HG03039 (cell line): ENCODE results near the gene ZNF28.
A peak's percentile ranks its signal among the peaks of the same experiment; 100 is the strongest.
"Not testable (repeated sequence)": the region's sequence is repeated elsewhere in the genome, so short reads cannot be mapped to it uniquely, and the experiment has no call there.

Experiments
- ATAC-seq: cut with Tn5 transposase; IDR thresholded peaks from one replicate; pipeline ENCODE4 v1.9.1; 2021; ENCODE audit warnings: mild to moderate bottlenecking, moderate library complexity; ENCODE audit not compliant: unreplicated experiment

Gene ZNF28

DNA sequence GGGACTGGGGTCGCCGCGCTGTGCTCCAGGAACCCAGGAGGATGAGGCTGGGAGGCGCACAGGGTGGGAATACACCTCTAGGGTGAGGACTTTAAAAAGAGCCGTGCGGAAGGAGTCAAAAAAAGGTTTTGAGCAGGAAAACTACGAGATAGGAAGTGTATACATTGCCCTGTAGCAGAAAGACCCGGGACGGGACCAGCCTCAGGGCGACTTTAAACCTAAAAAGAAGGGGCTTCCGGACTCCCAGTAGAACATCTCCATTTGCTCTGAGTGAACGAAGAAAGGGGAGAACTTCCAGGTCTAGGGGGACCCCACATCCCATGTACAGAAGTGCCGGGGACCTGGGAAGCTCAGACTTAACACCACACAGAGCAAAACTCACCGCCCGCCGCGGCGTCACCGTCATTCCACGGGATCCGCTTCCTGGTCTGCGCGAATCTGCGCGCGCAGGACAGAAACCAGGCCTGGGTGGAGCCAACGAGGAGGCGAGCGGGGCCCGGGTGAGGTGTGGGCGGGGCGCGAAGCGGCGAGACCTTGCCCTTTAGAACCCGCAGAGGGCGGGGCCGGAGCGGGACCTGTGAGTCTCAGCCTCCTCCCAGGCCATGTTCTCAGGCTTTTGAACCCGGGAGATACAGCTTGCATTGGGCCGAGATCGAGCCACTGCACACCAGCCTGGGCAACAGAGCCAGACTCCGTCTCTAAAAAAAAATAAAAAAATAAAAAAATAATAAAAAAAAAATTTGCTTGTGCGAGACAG, at the start of gene ZNF28:
ZNF28 (minus strand) TSS at position 430 of the 757 bp plus-strand sequence. CDS start 3,675 bp downstream, outside the sequence.
- peak; percentile 93 for ATAC-seq

DNA sequence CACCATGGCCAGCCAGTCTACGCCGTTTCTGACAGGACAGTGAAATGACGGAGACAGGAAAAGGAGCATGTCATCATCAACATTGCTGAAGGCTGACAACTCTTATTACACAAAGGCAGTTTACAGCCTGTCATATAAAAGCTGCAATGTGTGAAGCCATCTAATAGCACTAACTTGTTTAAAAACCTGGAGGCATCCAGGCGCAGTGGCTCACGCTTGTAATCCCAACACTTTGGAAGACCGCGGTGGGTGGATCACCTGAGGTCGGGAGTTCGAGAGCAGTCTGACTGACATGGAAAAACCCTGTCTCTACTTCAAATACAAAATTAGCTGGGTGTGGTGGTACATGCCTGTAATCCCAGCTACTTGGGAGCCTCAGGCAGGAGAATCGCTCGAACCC, 46.6 kb upstream of the ZNF28 start:
- ATAC-seq: not testable (repeated sequence)

GRCh38 chr19:52857378-52858191, 36.2 kb upstream of the ZNF28 start, which contains the start of gene ZNF468:
Gene ZNF468 (minus strand): TSS chr19:52857619. CDS start chr19:52854272, 3,347 bp downstream.
- ATAC-seq: peak; percentile 96

- not testable (repeated sequence) for ATAC-seq
These were observed 35.3 kb upstream of the ZNF28 start for GRCh38 chr19:52856540-52857377.

- ATAC-seq: not testable (repeated sequence)
These were observed 25.9 kb upstream of the ZNF28 start for GRCh38 chr19:52847352-52847751.

- ATAC-seq: not testable (repeated sequence)
These were observed 19.5 kb upstream of the ZNF28 start for GRCh38 chr19:52840825-52841465.

DNA sequence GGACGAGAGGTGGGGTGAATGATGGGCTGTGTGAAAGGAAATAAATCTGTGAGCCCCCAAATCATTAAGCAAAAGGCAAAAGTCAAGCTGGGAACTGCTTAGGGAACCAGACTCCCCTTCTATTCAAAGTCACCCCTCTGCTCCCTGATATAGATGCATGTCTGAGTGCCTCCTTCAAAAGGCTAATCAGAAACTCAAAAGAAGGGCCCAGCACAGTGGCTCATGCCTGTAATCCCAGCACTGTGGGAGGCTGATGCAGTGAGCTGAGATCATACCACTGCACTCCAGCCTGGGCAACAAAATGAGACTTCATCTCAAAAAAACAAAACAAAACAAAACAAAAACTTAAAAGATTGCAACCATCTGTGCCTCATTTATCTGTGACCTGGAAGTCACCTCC, 12.9 kb upstream of the ZNF28 start:
- not testable (repeated sequence) for ATAC-seq

- ATAC-seq: not testable (repeated sequence)
These were observed 12.1 kb upstream of the ZNF28 start for GRCh38 chr19:52833541-52833940.

DNA sequence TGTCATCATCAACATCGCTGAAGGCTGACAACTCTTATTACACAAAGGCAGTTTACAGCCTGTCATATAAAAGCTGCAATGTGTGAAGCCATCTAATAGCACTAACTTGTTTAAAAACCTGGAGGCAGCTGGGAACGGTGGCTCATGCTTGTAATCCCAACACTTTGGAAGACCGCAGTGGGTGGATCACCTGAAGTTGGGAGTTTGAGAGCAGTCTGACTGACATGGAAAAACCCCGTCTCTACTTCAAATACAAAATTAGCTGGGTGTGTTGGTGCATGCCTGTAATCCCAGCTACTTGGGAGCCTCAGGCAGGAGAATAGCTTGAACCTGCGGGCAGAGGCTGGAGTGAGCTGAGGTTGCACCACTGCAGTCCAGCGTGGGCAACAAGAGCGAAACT, 8.4 kb upstream of the ZNF28 start:
- ATAC-seq: not testable (repeated sequence)

DNA sequence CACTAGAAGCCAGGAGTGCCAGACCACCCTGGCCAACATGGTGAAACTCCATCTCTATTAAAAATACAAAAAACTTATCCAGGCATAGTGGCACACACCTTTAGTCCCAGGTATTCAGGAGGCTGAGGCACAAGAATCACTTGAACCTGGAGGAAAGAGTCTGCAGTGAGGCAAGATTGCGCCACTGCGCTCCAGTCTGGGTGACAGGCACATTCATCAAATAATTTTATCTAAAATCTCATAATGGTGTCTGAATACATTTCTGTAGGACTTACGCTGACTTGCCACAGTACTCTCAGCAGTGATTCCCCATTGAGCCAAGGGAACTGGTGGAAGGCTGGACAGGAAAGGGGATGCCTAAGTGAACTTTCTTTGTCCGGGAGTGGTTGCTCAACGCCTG, 4.3 kb upstream of the ZNF28 start:
- no peak for ATAC-seq

DNA sequence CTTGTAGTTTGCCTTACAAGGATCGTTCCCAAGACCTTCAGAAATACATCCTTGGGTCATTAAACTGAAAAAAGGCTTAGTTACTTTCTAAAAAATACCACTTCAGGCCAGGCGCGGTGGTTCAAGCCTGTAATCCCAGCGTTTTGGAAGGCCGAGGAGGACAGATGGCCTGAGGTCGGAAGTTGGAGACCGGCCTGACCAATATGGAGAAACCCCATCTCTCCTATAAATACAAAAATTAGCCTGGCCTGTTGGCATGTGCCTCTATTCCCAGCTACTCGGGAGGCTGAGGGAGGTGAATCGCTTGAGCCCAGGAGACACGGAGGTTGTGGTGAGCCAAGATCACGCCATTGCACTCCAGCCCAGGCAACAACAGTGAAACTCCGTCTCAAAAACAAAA, 2.2 kb upstream of the ZNF28 start:
- ATAC-seq: no peak

DNA sequence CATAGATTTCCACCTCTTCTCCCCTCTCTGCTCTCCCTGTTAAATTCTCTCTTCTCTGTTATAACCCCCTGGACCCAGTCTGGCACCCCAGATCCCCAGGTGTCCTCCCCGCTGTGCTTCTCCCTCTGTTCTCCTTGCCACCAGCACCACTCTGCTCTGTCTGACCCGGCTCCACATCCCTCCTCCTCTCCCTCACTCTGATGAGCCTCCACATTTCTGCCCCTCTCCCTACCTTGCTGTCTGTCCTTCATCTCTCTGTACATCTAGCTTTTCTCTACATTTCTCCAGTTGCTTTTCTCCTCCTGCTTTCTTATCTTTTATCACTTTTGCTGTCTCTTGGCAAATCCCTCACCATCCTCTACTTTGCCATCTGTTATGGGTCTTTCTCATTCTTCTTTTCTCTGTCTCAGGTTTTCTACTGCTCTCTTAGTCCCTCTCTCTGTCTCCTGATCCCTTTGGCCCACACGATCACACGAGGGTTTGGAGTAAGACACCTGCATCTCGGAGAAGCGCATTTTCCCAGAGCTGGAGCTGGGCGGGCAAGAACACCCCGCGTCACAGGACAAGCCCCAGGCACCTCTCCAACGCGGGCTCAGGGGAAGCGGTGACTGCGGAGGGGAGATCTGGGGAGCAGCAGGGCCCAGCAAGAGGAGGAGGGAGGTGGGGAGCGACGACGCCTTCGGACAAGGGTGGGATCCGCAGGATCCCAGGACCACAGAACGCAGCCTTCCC, 795 bp downstream of the ZNF28 start:
- ATAC-seq: peak; percentile 35

- no peak for ATAC-seq
These were observed 11.6 kb downstream of the ZNF28 start for GRCh38 chr19:52809801-52810200.

DNA sequence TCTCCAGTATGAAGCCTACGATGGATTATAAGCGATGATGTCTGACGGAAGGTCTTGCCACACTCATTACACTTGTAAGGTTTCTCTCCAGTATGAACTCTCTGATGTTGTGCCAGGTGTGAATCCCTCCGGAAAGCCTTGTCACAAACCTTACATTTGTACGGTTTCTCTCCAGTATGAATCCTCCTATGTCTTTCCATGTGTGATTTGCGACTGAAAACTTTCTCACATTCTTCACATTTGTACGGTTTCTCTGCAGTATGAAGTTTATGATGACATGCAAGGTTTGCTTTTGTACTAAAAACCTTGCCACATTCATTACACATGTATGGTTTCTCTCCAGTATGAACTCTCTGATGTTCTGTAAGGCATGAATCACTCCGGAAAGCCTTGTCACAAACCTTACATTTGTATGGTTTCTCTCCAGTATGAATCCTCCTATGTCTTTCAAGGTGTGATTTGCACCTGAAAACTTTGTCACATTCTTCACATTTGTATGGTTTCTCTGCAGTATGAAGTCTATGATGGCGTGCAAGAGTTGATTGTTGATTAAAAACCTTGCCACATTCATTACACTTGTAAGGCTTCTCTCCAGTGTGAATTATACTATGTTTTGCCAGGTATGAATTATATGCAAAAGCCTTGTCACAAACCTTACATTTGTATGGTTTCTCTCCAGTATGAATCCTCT, 21.3 kb downstream of the ZNF28 start:
- ATAC-seq: not testable (repeated sequence)

GRCh38 chr19:52789440-52789839, 32.0 kb downstream of the ZNF28 start:
- no peak for ATAC-seq

- peak; percentile 87 for ATAC-seq
These were observed 34.7 kb downstream of the ZNF28 start, which contains the start of gene ZNF600 for GRCh38 chr19:52786464-52787354. Gene ZNF600 (minus strand): TSS chr19:52786791. CDS start chr19:52778888, 7,903 bp downstream.

DNA sequence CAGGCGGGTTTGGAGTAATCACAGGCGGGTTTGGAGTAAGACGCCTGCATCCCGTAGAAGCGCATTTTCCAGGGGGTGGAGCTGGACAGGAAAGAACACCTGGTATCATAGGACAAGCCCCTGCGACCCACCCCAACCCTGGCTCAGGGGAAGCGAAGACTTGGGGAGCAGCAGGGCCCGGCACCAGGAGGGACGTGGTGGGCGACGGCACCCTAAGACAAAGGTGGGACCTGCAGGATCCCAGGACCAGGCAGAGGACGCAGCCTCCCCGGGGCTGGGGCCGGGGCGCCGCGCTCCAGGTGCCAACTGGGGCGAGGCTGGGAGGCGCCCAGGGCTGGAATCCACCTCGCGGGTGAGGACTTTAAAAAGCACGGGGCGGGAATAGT, 35.4 kb downstream of the ZNF28 start:
- peak; percentile 19 for ATAC-seq

DNA sequence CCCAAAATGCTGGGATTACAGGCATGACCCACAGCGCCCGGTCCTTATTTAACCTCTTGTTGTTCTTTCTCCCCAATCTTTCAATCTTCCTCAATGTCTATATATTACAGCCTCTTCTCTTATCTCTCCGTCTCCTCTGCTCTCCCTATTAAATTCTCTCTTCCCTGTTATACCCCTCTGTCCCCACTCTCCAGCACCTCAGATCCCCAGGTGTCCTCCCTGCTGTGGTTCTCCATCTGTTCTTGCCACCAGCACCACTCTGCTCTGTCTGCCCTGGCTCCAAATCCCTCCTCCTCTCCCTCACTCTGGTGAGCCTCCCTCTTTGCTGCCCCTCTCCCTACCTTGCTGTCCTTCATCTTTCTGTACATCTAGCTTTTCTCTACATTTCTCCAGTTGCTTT, 35.9 kb downstream of the ZNF28 start:
- no peak for ATAC-seq
